ENCODE results near the gene AGBL1. TPM values are rescaled to one million over a fixed set of nuclear protein-coding genes. Genes with fewer than 3 reads are reported as not detected.

AGBL1 gene
- total RNA-seq, 1 donor from 2014 or later = not detected

DNA sequence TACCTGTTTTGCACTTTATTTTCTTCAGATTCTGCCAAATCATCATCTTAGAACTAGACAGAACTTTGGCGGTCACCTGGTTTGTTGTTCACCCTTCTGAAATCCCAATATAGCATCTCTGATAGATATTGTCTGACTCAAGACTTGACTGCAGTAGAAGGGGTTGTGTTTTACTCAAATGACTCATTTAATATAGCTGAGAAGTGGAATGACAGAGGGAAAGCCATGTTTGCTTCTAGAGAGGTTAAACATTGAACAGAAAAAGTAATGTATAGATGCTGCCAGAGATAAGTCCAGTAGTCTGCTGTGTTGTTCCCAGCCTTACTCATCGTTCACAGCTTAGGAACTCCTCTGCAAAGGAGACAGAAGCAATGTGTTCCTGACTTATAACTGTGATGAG is 402.0 kb downstream of the AGBL1 start:
- TF ChIP-seq, protein P1, sequence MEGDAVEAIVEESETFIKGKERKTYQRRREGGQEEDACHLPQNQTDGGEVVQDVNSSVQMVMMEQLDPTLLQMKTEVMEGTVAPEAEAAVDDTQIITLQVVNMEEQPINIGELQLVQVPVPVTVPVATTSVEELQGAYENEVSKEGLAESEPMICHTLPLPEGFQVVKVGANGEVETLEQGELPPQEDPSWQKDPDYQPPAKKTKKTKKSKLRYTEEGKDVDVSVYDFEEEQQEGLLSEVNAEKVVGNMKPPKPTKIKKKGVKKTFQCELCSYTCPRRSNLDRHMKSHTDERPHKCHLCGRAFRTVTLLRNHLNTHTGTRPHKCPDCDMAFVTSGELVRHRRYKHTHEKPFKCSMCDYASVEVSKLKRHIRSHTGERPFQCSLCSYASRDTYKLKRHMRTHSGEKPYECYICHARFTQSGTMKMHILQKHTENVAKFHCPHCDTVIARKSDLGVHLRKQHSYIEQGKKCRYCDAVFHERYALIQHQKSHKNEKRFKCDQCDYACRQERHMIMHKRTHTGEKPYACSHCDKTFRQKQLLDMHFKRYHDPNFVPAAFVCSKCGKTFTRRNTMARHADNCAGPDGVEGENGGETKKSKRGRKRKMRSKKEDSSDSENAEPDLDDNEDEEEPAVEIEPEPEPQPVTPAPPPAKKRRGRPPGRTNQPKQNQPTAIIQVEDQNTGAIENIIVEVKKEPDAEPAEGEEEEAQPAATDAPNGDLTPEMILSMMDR (IDR thresholded peaks at IDR 0.05) = no peak
- Mint-ChIP-seq H3K36me3 (ENCODE audit: unreplicated experiment) (no peaks in the 10 kb centered on the region), H3K4me1 (ENCODE audit: unreplicated experiment) (no peaks in the 10 kb centered on the region), H3K27me3 (ENCODE audit: unreplicated experiment) (no peaks in the 10 kb centered on the region), H3K9me3 (ENCODE audit: unreplicated experiment) (peaks cover 21% of the 10 kb centered on the region), H3K27ac (ENCODE audit: unreplicated experiment) (no peak overlapping the region), H3K4me3 (ENCODE audit: unreplicated experiment) (no peak overlapping the region)
- no peak for DNase-seq (ENCODE audit: extremely low spot score, unreplicated experiment)

DNA sequence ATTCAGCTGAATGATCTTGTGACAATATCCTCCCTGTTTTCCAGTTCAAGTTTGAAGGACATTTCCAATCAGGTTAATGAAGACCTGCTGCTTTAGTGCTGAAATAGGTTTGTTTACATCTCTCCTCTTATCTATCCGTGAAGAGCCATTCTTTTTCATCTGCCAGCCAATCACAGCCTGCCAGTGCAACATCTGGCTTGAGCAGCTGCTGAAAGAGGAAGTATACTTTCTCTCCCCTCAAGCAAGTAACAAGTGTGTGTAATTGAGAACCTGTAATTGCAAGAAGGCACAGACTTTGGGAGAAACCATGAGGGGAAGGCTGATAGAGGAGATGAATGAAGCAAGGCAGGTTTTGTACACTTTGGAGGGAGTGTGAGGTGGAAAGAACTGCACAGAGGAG is 404.3 kb downstream of the AGBL1 start:
- no peaks in the 10 kb centered on the region for H3K36me3 Mint-ChIP-seq (ENCODE audit: unreplicated experiment)
- H3K27ac Mint-ChIP-seq (ENCODE audit: unreplicated experiment) = no peak overlapping the region
- no peak overlapping the region for H3K4me3 Mint-ChIP-seq (ENCODE audit: unreplicated experiment)
- TF ChIP-seq, protein P1 (IDR thresholded peaks at IDR 0.05) = no peak
- no peaks in the 10 kb centered on the region for H3K27me3 Mint-ChIP-seq (ENCODE audit: unreplicated experiment)
- no peak for DNase-seq (ENCODE audit: extremely low spot score, unreplicated experiment)
- no peaks in the 10 kb centered on the region for H3K4me1 Mint-ChIP-seq (ENCODE audit: unreplicated experiment)
- peaks cover 18% of the 10 kb centered on the region for H3K9me3 Mint-ChIP-seq (ENCODE audit: unreplicated experiment)

DNA sequence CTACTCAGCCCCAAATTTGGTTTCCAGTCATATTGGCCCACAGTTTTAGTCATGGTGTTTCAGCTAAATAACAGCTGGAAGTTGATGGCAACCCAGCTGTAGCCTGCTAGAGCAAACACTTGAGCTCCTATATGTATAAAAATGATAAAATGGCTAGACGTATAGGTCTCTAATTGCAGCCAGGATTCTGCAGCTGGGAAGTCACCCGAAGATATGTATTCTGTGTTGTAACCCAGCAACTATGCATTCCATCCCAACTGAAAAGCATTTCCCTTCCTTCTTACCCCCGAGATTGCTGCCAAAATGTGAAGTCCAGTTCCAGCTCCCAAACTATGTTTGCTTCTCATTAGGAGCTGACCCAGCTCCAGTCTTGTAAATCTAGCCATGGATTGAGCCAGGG is 408.4 kb downstream of the AGBL1 start:
- Mint-ChIP-seq H3K27me3 (ENCODE audit: unreplicated experiment) (no peaks in the 10 kb centered on the region), H3K4me3 (ENCODE audit: unreplicated experiment) (no peak overlapping the region), H3K36me3 (ENCODE audit: unreplicated experiment) (no peaks in the 10 kb centered on the region), H3K9me3 (ENCODE audit: unreplicated experiment) (peaks cover 7% of the 10 kb centered on the region), H3K27ac (ENCODE audit: unreplicated experiment) (no peak overlapping the region), H3K4me1 (ENCODE audit: unreplicated experiment) (no peaks in the 10 kb centered on the region)
- TF ChIP-seq, protein P1 (IDR thresholded peaks at IDR 0.05) = no peak
- no peak for DNase-seq (ENCODE audit: extremely low spot score, unreplicated experiment)

DNA sequence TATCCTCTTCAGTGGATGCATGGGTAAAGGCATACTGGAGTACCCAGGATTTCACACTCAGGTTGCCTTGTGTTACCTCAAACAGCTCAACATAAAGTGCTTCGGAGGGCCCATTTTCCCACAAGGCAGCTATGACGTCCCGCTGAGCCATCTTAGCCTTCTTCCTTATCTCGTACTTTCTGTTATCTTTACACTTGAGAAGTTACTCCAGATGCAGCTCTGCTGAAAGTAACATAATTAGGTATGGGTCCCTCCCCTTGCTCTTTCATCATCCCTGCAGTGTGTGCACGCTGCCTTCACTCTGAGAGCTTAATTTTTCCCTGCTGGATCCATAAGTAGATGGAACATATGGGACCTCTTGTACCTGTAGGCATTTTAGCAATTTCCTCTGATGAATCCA is 410.3 kb downstream of the AGBL1 start:
- no peak for DNase-seq (ENCODE audit: extremely low spot score, unreplicated experiment)
- Mint-ChIP-seq H3K27ac (ENCODE audit: unreplicated experiment) (no peak overlapping the region), H3K36me3 (ENCODE audit: unreplicated experiment) (no peaks in the 10 kb centered on the region), H3K4me3 (ENCODE audit: unreplicated experiment) (no peak overlapping the region), H3K9me3 (ENCODE audit: unreplicated experiment) (peaks cover 10% of the 10 kb centered on the region), H3K27me3 (ENCODE audit: unreplicated experiment) (no peaks in the 10 kb centered on the region), H3K4me1 (ENCODE audit: unreplicated experiment) (no peaks in the 10 kb centered on the region)
- TF ChIP-seq, protein P1 (IDR thresholded peaks at IDR 0.05) = no peak

DNA sequence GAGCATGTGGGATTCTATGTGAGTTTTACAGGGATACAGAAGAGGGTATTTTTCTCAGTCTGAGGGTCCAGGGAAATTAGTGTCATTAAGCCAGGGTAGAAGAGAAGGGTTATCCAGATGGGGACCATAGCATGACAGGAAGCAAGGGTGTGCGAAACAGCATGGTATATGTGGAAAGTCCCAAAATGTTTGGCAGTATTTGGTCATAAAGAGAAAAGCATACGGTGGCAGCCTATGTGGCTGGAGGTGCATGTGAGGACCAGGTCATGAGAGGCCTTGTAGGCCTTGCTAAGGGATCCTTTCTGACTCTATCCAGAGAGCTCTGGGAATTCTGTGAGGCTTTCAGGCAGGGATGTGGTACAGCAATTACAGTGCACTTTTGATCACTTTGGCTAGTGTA is 411.4 kb downstream of the AGBL1 start:
- H3K9me3 Mint-ChIP-seq (ENCODE audit: unreplicated experiment) = peaks cover 10% of the 10 kb centered on the region
- no peak overlapping the region for H3K27ac Mint-ChIP-seq (ENCODE audit: unreplicated experiment)
- no peaks in the 10 kb centered on the region for H3K36me3 Mint-ChIP-seq (ENCODE audit: unreplicated experiment)
- TF ChIP-seq, protein P1 (IDR thresholded peaks at IDR 0.05) = no peak
- DNase-seq (ENCODE audit: extremely low spot score, unreplicated experiment) = no peak
- no peaks in the 10 kb centered on the region for H3K27me3 Mint-ChIP-seq (ENCODE audit: unreplicated experiment)
- no peaks in the 10 kb centered on the region for H3K4me1 Mint-ChIP-seq (ENCODE audit: unreplicated experiment)
- H3K4me3 Mint-ChIP-seq (ENCODE audit: unreplicated experiment) = no peak overlapping the region

Measured in osteocyte (in vitro differentiated cells).